DLD1 (cell line): Measurements from ENCODE around the gene MAPKAP1.
"Not testable (repeated sequence)": the region's sequence is repeated elsewhere in the genome, so short reads cannot be mapped to it uniquely, and the experiment has no call there.

Experiments
- in situ Hi-C: cut with HindIII; loops from 2 replicates; pipeline ENCODE4 v1.10.0; 2017; ENCODE audit warnings: low sequenced_read_pairs

The MAPKAP1 gene

GRCh38 chr9:125421166-125421565 lies 285.8 kb downstream of the MAPKAP1 start:
- in situ Hi-C loops, result no loop called here

GRCh38 chr9:125418404-125418803 lies 288.6 kb downstream of the MAPKAP1 start:
- in situ Hi-C loops, result no loop called here

- in situ Hi-C loops, result no loop called here
Observed at GRCh38 chr9:125416517-125416916, 290.5 kb downstream of the MAPKAP1 start.

- in situ Hi-C loops, result no loop called here
Observed at GRCh38 chr9:125415583-125416460, 291.2 kb downstream of the MAPKAP1 start.

- in situ Hi-C loops, result no loop called here
Observed at GRCh38 chr9:125413579-125413978, 293.4 kb downstream of the MAPKAP1 start.

- in situ Hi-C loops, result no loop called here
Observed at GRCh38 chr9:125412166-125412565, 294.8 kb downstream of the MAPKAP1 start.

- in situ Hi-C loops, result no loop called here
Observed at GRCh38 chr9:125411171-125411756, 295.7 kb downstream of the MAPKAP1 start.

- in situ Hi-C loops, result no loop called here
Observed at GRCh38 chr9:125410522-125410894, 296.5 kb downstream of the MAPKAP1 start.

GRCh38 chr9:125409637-125410521 lies 297.1 kb downstream of the MAPKAP1 start:
- in situ Hi-C loops, result no loop called here

- in situ Hi-C loops, result no loop called here
Observed at GRCh38 chr9:125409217-125409636, 297.8 kb downstream of the MAPKAP1 start.

GRCh38 chr9:125407974-125408900 lies 298.8 kb downstream of the MAPKAP1 start:
- in situ Hi-C loops, result no loop called here

GRCh38 chr9:125407432-125407973 lies 299.5 kb downstream of the MAPKAP1 start:
- in situ Hi-C loops, result no loop called here

- in situ Hi-C loops, result no loop called here
Observed at GRCh38 chr9:125406810-125407087, 300.3 kb downstream of the MAPKAP1 start.

GRCh38 chr9:125405938-125406809 lies 300.8 kb downstream of the MAPKAP1 start:
- in situ Hi-C loops, result no loop called here

GRCh38 chr9:125404733-125405132 lies 302.3 kb downstream of the MAPKAP1 start:
- in situ Hi-C loops, result no loop called here

- in situ Hi-C loops, result no loop called here
Observed at GRCh38 chr9:125400725-125401716, 306.0 kb downstream of the MAPKAP1 start.

- in situ Hi-C loops, result not testable (repeated sequence)
Observed at GRCh38 chr9:125400232-125400631, 306.8 kb downstream of the MAPKAP1 start.

- in situ Hi-C loops, result no loop called here
Observed at GRCh38 chr9:125399666-125400065, 307.3 kb downstream of the MAPKAP1 start.
